IMR-90 (cell line): Measurements from ENCODE around the gene SLC1A1. TPM values are rescaled to one million over a fixed set of nuclear protein-coding genes. Genes with fewer than 3 reads are reported as not detected.

Experiments used
- ATAC-seq: fragments of 200-7000 bp; cut with Tn5 transposase; 2 replicates; pipeline ENCODE4 v1.9.1; 2020; ENCODE audit warnings: low read depth, mild to moderate bottlenecking, moderate library complexity
- BruUV-seq: library from RNA; stranded (reverse); fragments of 400-500 nt; replicated peaks from 2 replicates; lab custom pipeline; 2021; lab: Mats Ljungman, UMichigan
- CTCF ChIA-PET: fragments of 300-600 bp; formaldehyde crosslinking; extraction: SDS; loops from one replicate; lab custom pipeline; 2021; ENCODE audit warnings: antibody characterized with exemption; lab: Yijun Ruan, JAX
- POLR2A ChIA-PET: fragments of 300-600 bp; sonication (Branson Sonifier 250); formaldehyde crosslinking; loops from one replicate; lab custom pipeline; 2022; ENCODE audit warnings: antibody characterized with exemption; ENCODE audit not compliant: unreplicated experiment; lab: Charles Lee
- DNase-seq: peaks from one replicate; pipeline ENCODE4 v3.0.0; 2013
- H2AFZ ChIP-seq: replicated peaks from 2 replicates; pipeline ENCODE3; 2013; ENCODE audit warnings: low read length, mild to moderate bottlenecking; ENCODE audit not compliant: poor library complexity
- H2AK5ac ChIP-seq: 2 replicates; pipeline ENCODE4 v1.6.1; 2013; ENCODE audit warnings: low read depth, low read length, inconsistent platforms
- H2AK9ac ChIP-seq: replicated peaks from 2 replicates; pipeline ENCODE3; 2013; ENCODE audit warnings: mild to moderate bottlenecking, low read depth, low read length, moderate library complexity; ENCODE audit not compliant: poor library complexity
- H2BK120ac ChIP-seq: 2 replicates; pipeline ENCODE4 v1.6.1; 2013; ENCODE audit warnings: low read depth, low read length, inconsistent platforms
- H2BK15ac ChIP-seq: 3 replicates; pipeline ENCODE4 v1.6.1; 2013; ENCODE audit warnings: low read depth, low read length, inconsistent platforms
- H2BK20ac ChIP-seq: 2 replicates; pipeline ENCODE4 v1.6.1; 2013; ENCODE audit warnings: low read depth, mild to moderate bottlenecking, inconsistent platforms, low read length, moderate library complexity
- H2BK5ac ChIP-seq: 2 replicates; pipeline ENCODE4 v1.6.1; 2013; ENCODE audit warnings: mild to moderate bottlenecking, low read depth, low read length, inconsistent platforms; ENCODE audit not compliant: poor library complexity, severe bottlenecking
- H3K14ac ChIP-seq: replicated peaks from 2 replicates; pipeline ENCODE4 v1.6.1; 2013; ENCODE audit warnings: low read depth, low read length, inconsistent platforms
- H3K18ac ChIP-seq: 2 replicates; pipeline ENCODE4 v1.6.1; 2013; ENCODE audit warnings: low read depth, low read length, control low read depth
- H3K23ac ChIP-seq: 2 replicates; pipeline ENCODE4 v1.6.1; 2013; ENCODE audit warnings: low read depth, low read length, inconsistent platforms
- H3K27ac ChIP-seq: 2 replicates; pipeline ENCODE4 v1.5.1; 2013; ENCODE audit warnings: mild to moderate bottlenecking, control low read depth, low read length; ENCODE audit not compliant: insufficient read depth
- H3K27me3 ChIP-seq: 2 replicates; pipeline ENCODE4 v1.6.1; 2013; ENCODE audit warnings: low read length; ENCODE audit not compliant: control insufficient read depth, insufficient read depth
- H3K36me3 ChIP-seq: 2 replicates; pipeline ENCODE4 v1.6.1; 2013; ENCODE audit warnings: low read length, mixed read lengths; ENCODE audit not compliant: control insufficient read depth, insufficient read depth
- H3K4ac ChIP-seq: 2 replicates; pipeline ENCODE4 v1.6.1; 2013; ENCODE audit warnings: low read depth, low read length, inconsistent platforms
- H3K4me1 ChIP-seq: 2 replicates; pipeline ENCODE4 v1.6.1; 2013; ENCODE audit warnings: low read length, mixed read lengths; ENCODE audit not compliant: control insufficient read depth, insufficient read depth
- H3K4me2 ChIP-seq: 2 replicates; pipeline ENCODE4 v1.6.1; 2013; ENCODE audit warnings: low read depth, mild to moderate bottlenecking, control low read depth, low read length, moderate library complexity
- H3K4me3 ChIP-seq: 2 replicates; pipeline ENCODE4 v1.5.1; 2013; ENCODE audit warnings: low read depth, mild to moderate bottlenecking, control low read depth, low read length, moderate library complexity; ENCODE audit not compliant: insufficient read depth
- H3K56ac ChIP-seq: 2 replicates; pipeline ENCODE4 v1.6.1; 2013; ENCODE audit warnings: low read length, inconsistent platforms; ENCODE audit not compliant: insufficient read depth; ENCODE audit errors: extremely low read depth
- H3K79me1 ChIP-seq, 2 experiments: 2 replicates each; pipeline ENCODE4 v1.6.1; 2013; ENCODE audit warnings: low read length in 2 of 2, inconsistent platforms in 1 of 2, low read depth in 1 of 2
- H3K9ac ChIP-seq: 2 replicates; pipeline ENCODE4 v1.6.1; 2013; ENCODE audit warnings: low read depth, low read length, control low read depth
- H3K9me1 ChIP-seq: 2 replicates; pipeline ENCODE4 v1.6.1; 2013; ENCODE audit warnings: low read length, inconsistent platforms; ENCODE audit not compliant: insufficient read depth
- H3K9me3 ChIP-seq: 2 replicates; pipeline ENCODE4 v1.6.1; 2013; ENCODE audit warnings: low read length; ENCODE audit not compliant: control insufficient read depth, insufficient read depth
- H4K20me1 ChIP-seq: 2 replicates; pipeline ENCODE4 v1.6.1; 2013; ENCODE audit warnings: low read length, inconsistent platforms; ENCODE audit not compliant: insufficient read depth
- H4K5ac ChIP-seq: 2 replicates; pipeline ENCODE4 v1.6.1; 2013; ENCODE audit warnings: mild to moderate bottlenecking, low read depth, low read length, control low read depth
- H4K8ac ChIP-seq, 2 experiments: 2 replicates each; pipeline ENCODE4 v1.6.1; 2013; ENCODE audit warnings: low read depth in 2 of 2, low read length in 2 of 2, control low read depth in 1 of 2, inconsistent platforms in 1 of 2
- H4K91ac ChIP-seq: 2 replicates; pipeline ENCODE4 v1.6.1; 2013; ENCODE audit warnings: low read depth, low read length, inconsistent platforms; ENCODE audit not compliant: insufficient read depth
- BHLHE40 ChIP-seq: fragments of 150-350 bp; IDR thresholded peaks from 2 replicates; pipeline ENCODE4 v1.6.1; 2016; ENCODE audit warnings: mild to moderate bottlenecking, low read depth, low read length
- CEBPB ChIP-seq: IDR thresholded peaks from 2 replicates; pipeline ENCODE4 v1.6.1; 2012; ENCODE audit warnings: low read depth, low read length, improper control_type of control experiment
- CHD1 ChIP-seq: IDR thresholded peaks from 2 replicates; pipeline ENCODE4 v1.6.1; 2012; ENCODE audit warnings: low read depth, low read length, improper control_type of control experiment
- ELK1 ChIP-seq: fragments of 150-350 bp; IDR thresholded peaks from 2 replicates; pipeline ENCODE4 v1.6.1; 2016; ENCODE audit warnings: low read depth, mild to moderate bottlenecking, low read length, moderate library complexity, borderline replicate concordance
- FOS ChIP-seq: fragments of 150-350 bp; IDR thresholded peaks from 2 replicates; pipeline ENCODE4 v1.6.1; 2016; ENCODE audit warnings: low read depth, low read length
- MAFK ChIP-seq: IDR thresholded peaks from 2 replicates; pipeline ENCODE4 v1.6.1; 2012; ENCODE audit warnings: low read depth, low read length, improper control_type of control experiment
- MAZ ChIP-seq: IDR thresholded peaks from 2 replicates; pipeline ENCODE4 v1.6.1; 2012; ENCODE audit warnings: low read depth, mild to moderate bottlenecking, low read length, improper control_type of control experiment, moderate library complexity, borderline replicate concordance
- MXI1 ChIP-seq: IDR thresholded peaks from 2 replicates; pipeline ENCODE4 v1.6.1; 2012; ENCODE audit warnings: low read depth, mild to moderate bottlenecking, low read length, moderate library complexity, borderline replicate concordance
- NFE2L2 ChIP-seq: fragments of 150-350 bp; IDR thresholded peaks from 2 replicates; pipeline ENCODE4 v1.6.1; 2016; ENCODE audit warnings: low read depth, mild to moderate bottlenecking, low read length
- POLR2A ChIP-seq: IDR thresholded peaks from 2 replicates; pipeline ENCODE4 v1.6.1; 2012; ENCODE audit warnings: mild to moderate bottlenecking, low read depth, low read length
- RAD21 ChIP-seq: IDR thresholded peaks from 2 replicates; pipeline ENCODE4 v1.6.1; 2012; ENCODE audit warnings: low read length, improper control_type of control experiment
- RCOR1 ChIP-seq: IDR thresholded peaks from 2 replicates; pipeline ENCODE4 v1.6.1; 2012; ENCODE audit warnings: mild to moderate bottlenecking, low read length, improper control_type of control experiment; ENCODE audit not compliant: insufficient replicate concordance
- RFX5 ChIP-seq: IDR thresholded peaks from 2 replicates; pipeline ENCODE4 v1.8.0; 2012; ENCODE audit warnings: low read depth, mild to moderate bottlenecking, low read length, moderate library complexity
- SMC3 ChIP-seq: fragments of 150-350 bp; IDR thresholded peaks from 2 replicates; pipeline ENCODE4 v1.6.1; 2016; ENCODE audit warnings: low read depth, mild to moderate bottlenecking, antibody characterized with exemption, low read length, moderate library complexity
- USF2 ChIP-seq: fragments of 150-350 bp; IDR thresholded peaks from 2 replicates; pipeline ENCODE4 v1.6.1; 2017; ENCODE audit warnings: mild to moderate bottlenecking, antibody characterized with exemption, low read length, low read depth
- WGBS, 2 experiments: methylation state at CpG; one replicate each; pipeline versions ENCODE4 v1.1.5 to v1.1.7; 2013; ENCODE audit warnings: missing lambda C conversion rate in 2 of 2; ENCODE audit not compliant: insufficient read length in 1 of 2; ENCODE audit errors: extremely low coverage in 2 of 2; 5-methylcytosine and 5-hydroxymethylcytosine counted together
- dilution Hi-C: fragments of 300-500 bp; cut with HindIII; formaldehyde crosslinking; loops from one replicate; pipeline ENCODE4 v1.14.3; 2018; ENCODE audit warnings: low sequenced_read_pairs; ENCODE audit not compliant: unreplicated experiment
- in situ Hi-C: fragments of 300-500 bp; cut with MboI; formaldehyde crosslinking; loops from 3 replicates; pipeline ENCODE4 v1.14.3; 2019; ENCODE audit warnings: low sequenced_read_pairs, inconsistent platforms, mixed read lengths
- intact Hi-C: fragments of 100-400 bp; cut with micrococcal nuclease; formaldehyde crosslinking; loops from 2 replicates; pipeline ENCODE4 v1.10.0; 2022
- polyA plus RNA-seq, 3 experiments: library from polyadenylated mRNA; depleted of rRNA; stranded (reverse); fragments of >200 nt; gene quantifications; 2 replicates each; pipeline ENCODE4 v1.2.3, GENCODE V29; 2012; ENCODE audit warnings: low replicate concordance in 1 of 3
- total RNA-seq: library from RNA; depleted of rRNA; stranded (reverse); fragments of >200 nt; gene quantifications from 2 replicates; pipeline ENCODE4 v1.2.3, GENCODE V29; 2012
- TF ChIP-seq, protein P1 (sequence below): conservative IDR thresholded peaks from 2 replicates; pipeline ENCODE4 v1.5.1; 2012; ENCODE audit warnings: mild to moderate bottlenecking, low read depth, low read length, improper control_type of control experiment

Gene SLC1A1
- total and polyA plus RNA-seq, 2 of the 4 experiments (the other 2 are of a cell fraction) = 2.2 to 4.1 TPM

GRCh38 chr9:4489562-4489918 is 728 bp upstream of the SLC1A1 start:
- no peaks in the 10 kb centered on the region for H4K20me1 ChIP-seq
- peaks cover 3% of the 10 kb centered on the region; the same call in 1 of the 2 replicates for H3K4me1 ChIP-seq
- no peak overlapping the region for H4K8ac ChIP-seq
- peak; percentile 42 for ATAC-seq
- TF ChIP-seq RAD21 = no peak
- no peak for TF ChIP-seq MAFK
- TF ChIP-seq POLR2A = no peak
- no peak for TF ChIP-seq NFE2L2
- TF ChIP-seq ELK1 = no peak
- TF ChIP-seq, protein P1, sequence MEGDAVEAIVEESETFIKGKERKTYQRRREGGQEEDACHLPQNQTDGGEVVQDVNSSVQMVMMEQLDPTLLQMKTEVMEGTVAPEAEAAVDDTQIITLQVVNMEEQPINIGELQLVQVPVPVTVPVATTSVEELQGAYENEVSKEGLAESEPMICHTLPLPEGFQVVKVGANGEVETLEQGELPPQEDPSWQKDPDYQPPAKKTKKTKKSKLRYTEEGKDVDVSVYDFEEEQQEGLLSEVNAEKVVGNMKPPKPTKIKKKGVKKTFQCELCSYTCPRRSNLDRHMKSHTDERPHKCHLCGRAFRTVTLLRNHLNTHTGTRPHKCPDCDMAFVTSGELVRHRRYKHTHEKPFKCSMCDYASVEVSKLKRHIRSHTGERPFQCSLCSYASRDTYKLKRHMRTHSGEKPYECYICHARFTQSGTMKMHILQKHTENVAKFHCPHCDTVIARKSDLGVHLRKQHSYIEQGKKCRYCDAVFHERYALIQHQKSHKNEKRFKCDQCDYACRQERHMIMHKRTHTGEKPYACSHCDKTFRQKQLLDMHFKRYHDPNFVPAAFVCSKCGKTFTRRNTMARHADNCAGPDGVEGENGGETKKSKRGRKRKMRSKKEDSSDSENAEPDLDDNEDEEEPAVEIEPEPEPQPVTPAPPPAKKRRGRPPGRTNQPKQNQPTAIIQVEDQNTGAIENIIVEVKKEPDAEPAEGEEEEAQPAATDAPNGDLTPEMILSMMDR = no peak
- TF ChIP-seq BHLHE40 = no peak
- TF ChIP-seq CEBPB = no peak
- TF ChIP-seq CHD1 = no peak
- TF ChIP-seq SMC3 = no peak
- TF ChIP-seq MXI1 = no peak
- TF ChIP-seq MAZ = no peak
- no peak for TF ChIP-seq RFX5
- TF ChIP-seq FOS = no peak
- TF ChIP-seq RCOR1 = no peak
- TF ChIP-seq USF2 = no peak
- H2BK5ac ChIP-seq = no peak overlapping the region
- H3K27me3 ChIP-seq = peaks cover 18% of the 10 kb centered on the region
- H3K79me1 ChIP-seq = no peaks in the 10 kb centered on the region
- H3K9ac ChIP-seq = peak overlapping the region; percentile 53
- H3K27ac ChIP-seq = no peak overlapping the region; the same call in 1 of the 2 replicates
- no TSS peak for BruUV-seq
- peak overlapping the region; percentile 90 for H2AFZ ChIP-seq
- no peaks in the 10 kb centered on the region for H3K9me1 ChIP-seq
- no peak overlapping the region for H2AK9ac ChIP-seq
- intact Hi-C loops (no loop called here), dilution Hi-C loops (no loop called here), in situ Hi-C loops (no loop called here)
- no peak overlapping the region for H3K14ac ChIP-seq
- no peak overlapping the region for H2BK15ac ChIP-seq
- H4K91ac ChIP-seq = no peak overlapping the region
- ChIA-PET CTCF (interaction anchor here (0.6 to 1.1 kb wide), 2 partner anchors 16 to 1271 kb away, joined by 3 read pairs; no protein-coding TSS in a partner anchor), POLR2A (no interaction called here)
- H3K36me3 ChIP-seq = no peaks in the 10 kb centered on the region
- DNase-seq = no peak
- H3K18ac ChIP-seq = no peak overlapping the region
- H3K4ac ChIP-seq = no peak overlapping the region
- H2BK120ac ChIP-seq = no peak overlapping the region
- no peak overlapping the region for H2BK20ac ChIP-seq
- H2AK5ac ChIP-seq = no peak overlapping the region
- H3K9me3 ChIP-seq = no peaks in the 10 kb centered on the region
- no peak overlapping the region for H3K56ac ChIP-seq
- no peak overlapping the region for H3K23ac ChIP-seq
- no CpG with 5 or more reads among the region's 8 CpGs for WGBS, 2 experiments
- peak overlapping the region; percentile 90 for H3K4me2 ChIP-seq
- peak overlapping the region; percentile 90 for H3K4me3 ChIP-seq
- H4K5ac ChIP-seq = no peak overlapping the region
